Cardiac muscle cell (in vitro differentiated cells and primary cell): Measurements from ENCODE around the gene POLDIP2. TPM values are rescaled to one million over a fixed set of nuclear protein-coding genes. Genes with fewer than 3 reads are reported as not detected.

ENCODE experiments used
- DNase-seq, 2 donors: peaks; one replicate each; pipeline versions ENCODE4 v3.0.0 to v3.0.0-alpha.2; 2010 to 2017; ENCODE audit warnings: low read depth in 1 of 2, low spot score in 1 of 2
- H3K27ac ChIP-seq: fragments of 200-600 bp; sonication (generic); 2 replicates; pipeline ENCODE4 v1.5.1; 2016
- H3K27me3 ChIP-seq: fragments of 200-600 bp; sonication (generic); 2 replicates; pipeline ENCODE4 v1.6.0; 2016; ENCODE audit warnings: control low read depth
- H3K36me3 ChIP-seq: fragments of 200-600 bp; sonication (generic); 2 replicates; pipeline ENCODE4 v1.5.1; 2016; ENCODE audit warnings: control low read depth
- H3K4me1 ChIP-seq: fragments of 200-600 bp; sonication (generic); 2 replicates; pipeline ENCODE4 v1.8.1; 2017; ENCODE audit warnings: low read depth, mild to moderate bottlenecking, mixed run types
- H3K4me3 ChIP-seq: fragments of 200-600 bp; sonication (generic); 2 replicates; pipeline ENCODE4 v1.5.1; 2016; ENCODE audit warnings: mild to moderate bottlenecking
- H3K9me3 ChIP-seq: fragments of 200-600 bp; sonication (generic); 2 replicates; pipeline ENCODE4 v1.5.1; 2017; ENCODE audit warnings: low read depth, mild to moderate bottlenecking, control low read depth
- polyA plus RNA-seq: library from polyadenylated mRNA; unstranded; fragments of >200 nt; fragmentation: Nextera tagmentation; extraction: Ambion mirVana; gene quantifications from 2 replicates; pipeline ENCODE4 v1.2.1, GENCODE V29; 2016
- total RNA-seq: library from RNA; depleted of rRNA; stranded (reverse); fragments of >200 nt; gene quantifications from 2 replicates; pipeline ENCODE4 v1.2.3, GENCODE V29; 2016
- TF ChIP-seq, protein P1 (sequence below): IDR thresholded peaks from 2 replicates; pipeline ENCODE4 v1.5.1; 2012; ENCODE audit warnings: low read depth, mild to moderate bottlenecking, low read length

Gene POLDIP2
- total and polyA plus RNA-seq, 2 experiments from 2014 or later, result 124 to 147 TPM

DNA sequence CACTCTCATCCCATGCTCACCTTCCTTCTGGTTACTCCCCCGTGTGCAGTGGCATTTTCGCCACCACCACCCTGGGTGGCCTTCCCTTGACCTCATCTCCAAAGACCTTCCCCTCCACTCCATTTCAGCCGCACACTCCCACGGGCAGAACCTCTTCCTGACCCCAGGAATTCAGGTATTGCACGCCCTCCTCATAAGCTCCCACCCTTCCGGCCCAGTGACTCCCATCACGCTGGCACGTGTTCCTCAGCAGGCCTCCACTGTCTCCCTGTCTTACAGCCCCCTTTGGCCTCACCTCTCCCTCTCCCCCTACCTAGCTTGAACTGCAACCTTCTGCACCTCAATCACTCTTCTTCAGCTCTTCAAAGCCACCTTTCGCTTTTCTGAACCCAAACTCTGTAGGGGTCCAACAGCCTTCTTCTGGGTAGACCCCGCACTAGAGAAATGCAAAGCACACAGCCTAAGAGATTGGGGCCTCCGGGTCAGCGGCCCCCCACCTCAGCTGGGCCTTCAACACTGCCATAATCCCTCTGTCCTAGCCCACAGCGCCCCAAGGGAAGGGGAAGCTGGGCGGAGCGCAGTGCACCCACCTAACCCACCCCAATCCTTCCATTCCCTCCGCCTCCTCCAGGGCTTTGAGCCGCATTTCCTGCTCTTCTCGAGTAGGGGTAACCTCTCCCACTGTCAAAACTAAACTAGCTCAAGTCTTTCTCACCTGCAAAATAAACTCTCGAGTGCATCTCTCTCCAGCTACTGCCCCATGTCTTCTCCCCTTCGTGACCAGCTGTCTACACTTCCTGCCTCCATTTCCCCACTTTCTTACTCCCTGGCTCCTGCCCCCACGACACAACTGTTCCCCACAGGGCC, 40.0 kb downstream of the POLDIP2 start:
- no peak for DNase-seq
- Histone ChIP-seq H3K27me3 (no peaks in the 10 kb centered on the region), H3K36me3 (no peaks in the 10 kb centered on the region), H3K4me3 (no peak overlapping the region), H3K27ac (no peak overlapping the region), H3K4me1 (peaks cover 13% of the 10 kb centered on the region), H3K9me3 (no peaks in the 10 kb centered on the region)
- TF ChIP-seq, protein P1, sequence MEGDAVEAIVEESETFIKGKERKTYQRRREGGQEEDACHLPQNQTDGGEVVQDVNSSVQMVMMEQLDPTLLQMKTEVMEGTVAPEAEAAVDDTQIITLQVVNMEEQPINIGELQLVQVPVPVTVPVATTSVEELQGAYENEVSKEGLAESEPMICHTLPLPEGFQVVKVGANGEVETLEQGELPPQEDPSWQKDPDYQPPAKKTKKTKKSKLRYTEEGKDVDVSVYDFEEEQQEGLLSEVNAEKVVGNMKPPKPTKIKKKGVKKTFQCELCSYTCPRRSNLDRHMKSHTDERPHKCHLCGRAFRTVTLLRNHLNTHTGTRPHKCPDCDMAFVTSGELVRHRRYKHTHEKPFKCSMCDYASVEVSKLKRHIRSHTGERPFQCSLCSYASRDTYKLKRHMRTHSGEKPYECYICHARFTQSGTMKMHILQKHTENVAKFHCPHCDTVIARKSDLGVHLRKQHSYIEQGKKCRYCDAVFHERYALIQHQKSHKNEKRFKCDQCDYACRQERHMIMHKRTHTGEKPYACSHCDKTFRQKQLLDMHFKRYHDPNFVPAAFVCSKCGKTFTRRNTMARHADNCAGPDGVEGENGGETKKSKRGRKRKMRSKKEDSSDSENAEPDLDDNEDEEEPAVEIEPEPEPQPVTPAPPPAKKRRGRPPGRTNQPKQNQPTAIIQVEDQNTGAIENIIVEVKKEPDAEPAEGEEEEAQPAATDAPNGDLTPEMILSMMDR, result no peak

DNA sequence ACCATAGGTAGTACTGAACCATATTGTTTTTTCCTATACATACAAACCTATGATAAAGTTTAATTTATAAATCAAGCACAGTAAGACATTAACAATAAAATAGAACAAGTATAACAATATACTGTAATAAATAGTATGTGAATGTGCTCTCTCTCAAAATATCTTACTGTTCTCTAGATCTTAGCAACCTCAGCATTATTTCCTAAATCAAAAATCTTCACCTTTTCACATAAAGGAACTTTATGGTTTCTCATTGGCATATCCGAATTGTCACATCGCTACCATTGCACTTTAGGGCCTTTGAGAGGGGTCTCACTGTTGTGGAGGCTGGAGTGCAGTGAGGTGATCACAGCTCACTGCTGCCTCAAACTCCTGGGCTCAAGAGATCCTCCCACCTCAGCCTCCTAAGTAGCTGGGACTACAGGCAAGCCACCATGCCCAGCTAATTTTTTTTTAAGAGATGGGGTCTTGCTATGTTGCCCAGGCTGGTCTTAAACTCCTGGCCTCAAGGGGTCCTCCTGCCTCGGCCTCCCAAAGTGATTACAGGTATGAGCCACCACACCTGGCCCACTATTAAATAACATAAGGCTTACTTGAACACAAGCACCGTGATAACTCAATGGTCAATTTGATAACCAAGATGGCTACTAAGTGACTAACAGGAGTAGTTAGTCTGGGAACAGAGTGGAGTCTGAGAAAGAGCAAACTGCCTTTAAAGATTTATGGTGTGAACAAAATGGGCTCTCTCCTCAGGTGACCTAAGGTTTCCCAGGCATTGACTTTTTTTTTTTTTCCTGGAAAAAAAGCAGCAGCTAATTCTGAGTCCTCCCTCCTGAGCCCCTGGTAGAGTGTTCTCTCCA, 41.3 kb downstream of the POLDIP2 start:
- TF ChIP-seq, protein P1, result no peak
- Histone ChIP-seq H3K27me3 (no peaks in the 10 kb centered on the region), H3K4me1 (peaks cover 13% of the 10 kb centered on the region), H3K36me3 (no peaks in the 10 kb centered on the region), H3K4me3 (no peak overlapping the region), H3K9me3 (no peaks in the 10 kb centered on the region), H3K27ac (no peak overlapping the region)
- no peak for DNase-seq

DNA sequence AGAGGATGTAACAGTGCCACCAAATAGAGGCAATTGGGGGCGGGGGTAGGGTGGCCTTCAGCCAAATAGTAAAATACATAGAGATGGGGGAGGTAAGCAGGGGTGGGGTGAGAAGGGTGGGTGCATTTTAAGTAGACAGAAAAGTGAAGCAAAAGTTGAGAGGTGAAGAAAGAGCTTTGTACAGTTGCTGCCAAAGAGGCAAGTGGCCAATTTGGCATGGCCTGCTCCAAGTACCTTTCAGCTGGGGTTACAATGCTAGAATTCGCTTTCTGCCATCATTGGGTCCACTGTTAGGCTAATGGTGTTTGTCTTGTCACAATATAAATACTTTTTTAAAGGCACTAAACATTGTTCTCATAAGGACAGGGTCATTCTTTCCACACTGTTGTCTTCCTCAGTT, 43.5 kb downstream of the POLDIP2 start:
- H3K27me3 ChIP-seq, result no peaks in the 10 kb centered on the region
- H3K4me1 ChIP-seq, result peaks cover 4% of the 10 kb centered on the region
- no peak overlapping the region for H3K4me3 ChIP-seq
- DNase-seq, result no peak
- TF ChIP-seq, protein P1, result no peak
- H3K27ac ChIP-seq, result no peak overlapping the region
- no peaks in the 10 kb centered on the region for H3K9me3 ChIP-seq
- no peaks in the 10 kb centered on the region for H3K36me3 ChIP-seq

DNA sequence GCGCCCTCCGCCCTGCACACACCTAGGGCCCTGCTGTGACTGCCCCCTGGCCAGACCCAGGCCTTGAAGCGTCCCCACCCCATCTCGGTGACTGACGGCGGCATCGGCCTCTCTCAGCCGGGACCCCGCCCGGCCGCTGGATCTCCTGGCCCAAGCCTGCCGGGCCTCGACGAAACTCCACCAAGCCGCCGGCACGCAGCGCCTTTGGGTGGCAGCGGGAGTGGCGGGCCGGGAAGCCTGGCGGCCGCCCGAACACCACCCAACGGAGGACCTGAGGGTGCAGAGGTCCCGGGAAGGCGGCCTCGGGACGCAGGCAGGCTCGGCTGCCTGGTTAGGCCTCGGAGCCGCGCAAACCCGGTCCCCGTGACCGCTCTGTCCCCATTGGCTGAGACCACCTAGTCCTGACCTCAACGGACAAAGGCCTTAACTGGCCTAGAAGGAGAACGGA, 50.3 kb downstream of the POLDIP2 start:
- Histone ChIP-seq H3K27ac (no peak overlapping the region), H3K9me3 (no peaks in the 10 kb centered on the region), H3K4me3 (no peak overlapping the region), H3K36me3 (no peaks in the 10 kb centered on the region), H3K27me3 (no peaks in the 10 kb centered on the region), H3K4me1 (no peaks in the 10 kb centered on the region)
- DNase-seq, result peak in 1 of 2 donors; percentile 6
- TF ChIP-seq, protein P1, result no peak

DNA sequence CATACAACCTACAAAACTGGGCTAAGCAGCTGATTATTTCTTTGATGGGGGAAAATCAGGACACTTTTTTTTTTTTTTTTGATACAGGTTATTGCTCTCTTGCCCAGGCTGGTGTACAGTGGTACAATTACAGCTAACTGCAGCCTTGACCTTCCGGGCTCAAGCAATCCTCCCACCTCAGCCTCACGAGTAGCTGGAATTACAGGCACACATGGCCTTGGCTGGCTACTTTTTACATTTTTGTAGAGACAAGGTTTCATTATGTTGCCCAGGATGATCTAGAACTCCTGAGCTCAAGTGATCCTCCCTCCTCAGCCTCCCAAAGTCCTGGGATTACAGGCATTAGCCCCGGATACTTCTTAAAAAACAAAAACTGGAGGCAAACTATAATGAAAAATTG, 58.9 kb downstream of the POLDIP2 start:
- TF ChIP-seq, protein P1, result no peak
- no peak for DNase-seq

More for the DNA sequence above, 58.9 kb downstream of the POLDIP2 start:
- Histone ChIP-seq H3K27me3 (no peaks in the 10 kb centered on the region), H3K9me3 (no peaks in the 10 kb centered on the region), H3K36me3 (no peaks in the 10 kb centered on the region), H3K4me1 (no peaks in the 10 kb centered on the region), H3K4me3 (no peak overlapping the region), H3K27ac (no peak overlapping the region)

Other genes starting within 250 kb of the POLDIP2 start
- gene TMEM97, start 38.3 kb downstream of the POLDIP2 start, total RNA-seq, result 40.3 and 81.1 TPM in 2 replicates
- gene TMEM97, start 38.3 kb downstream of the POLDIP2 start, polyA plus RNA-seq, result 65.7 and 140 TPM in 2 replicates
- gene IFT20, start 22.1 kb downstream of the POLDIP2 start, total RNA-seq, result 41.9 and 45.6 TPM in 2 replicates
- gene IFT20, start 22.1 kb downstream of the POLDIP2 start, polyA plus RNA-seq, result 69.5 and 73.8 TPM in 2 replicates
- gene TNFAIP1, start 21.8 kb downstream of the POLDIP2 start, total RNA-seq, result 35.4 and 56.5 TPM in 2 replicates
- 30.9 and 35.7 TPM in 2 replicates for gene TNFAIP1, start 21.8 kb downstream of the POLDIP2 start, polyA plus RNA-seq
- gene SEBOX, start 7.7 kb upstream of the POLDIP2 start, total RNA-seq, result not detected in 2 replicates
- 0.44 TPM in 1 of 2 replicates, not detected in the other for gene SEBOX, start 7.7 kb upstream of the POLDIP2 start, polyA plus RNA-seq
- 4.3 and 5.2 TPM in 2 replicates for gene VTN, start 12.8 kb upstream of the POLDIP2 start, total RNA-seq
- 3.4 and 5.6 TPM in 2 replicates for gene VTN, start 12.8 kb upstream of the POLDIP2 start, polyA plus RNA-seq
- 11.5 and 13.4 TPM in 2 replicates for gene SARM1, start 14.2 kb upstream of the POLDIP2 start, total RNA-seq
- gene SARM1, start 14.2 kb upstream of the POLDIP2 start, polyA plus RNA-seq, result 5.5 and 8.9 TPM in 2 replicates
- gene SLC46A1, start 48.7 kb upstream of the POLDIP2 start, total RNA-seq, result 10.5 and 11.6 TPM in 2 replicates
- gene SLC46A1, start 48.7 kb upstream of the POLDIP2 start, polyA plus RNA-seq, result 5.6 and 8.4 TPM in 2 replicates
- gene SLC13A2, start 116.1 kb upstream of the POLDIP2 start, total RNA-seq, result not detected in 2 replicates
- gene SLC13A2, start 116.1 kb upstream of the POLDIP2 start, polyA plus RNA-seq, result not detected in 2 replicates
- gene FOXN1, start 148.8 kb upstream of the POLDIP2 start, total RNA-seq, result 0.06 and 0.18 TPM in 2 replicates
- gene FOXN1, start 148.8 kb upstream of the POLDIP2 start, polyA plus RNA-seq, result not detected in 2 replicates
- gene UNC119, start 195.1 kb upstream of the POLDIP2 start, total RNA-seq, result 124 and 125 TPM in 2 replicates
- gene UNC119, start 195.1 kb upstream of the POLDIP2 start, polyA plus RNA-seq, result 73.3 and 101 TPM in 2 replicates
- 107 and 114 TPM in 2 replicates for gene PIGS, start 214.0 kb upstream of the POLDIP2 start, total RNA-seq
- gene PIGS, start 214.0 kb upstream of the POLDIP2 start, polyA plus RNA-seq, result 121 and 122 TPM in 2 replicates
- gene ALDOC, start 219.4 kb upstream of the POLDIP2 start, total RNA-seq, result 183 and 334 TPM in 2 replicates
- 112 and 177 TPM in 2 replicates for gene ALDOC, start 219.4 kb upstream of the POLDIP2 start, polyA plus RNA-seq
- 9.8 and 52.7 TPM in 2 replicates for gene SPAG5, start 241.5 kb upstream of the POLDIP2 start, total RNA-seq
- gene SPAG5, start 241.5 kb upstream of the POLDIP2 start, polyA plus RNA-seq, result 27.0 and 84.6 TPM in 2 replicates